Measurements from ENCODE around the gene PPP2R5C.
A peak's percentile ranks its signal among the peaks of the same experiment; 100 is the strongest.

DNA sequence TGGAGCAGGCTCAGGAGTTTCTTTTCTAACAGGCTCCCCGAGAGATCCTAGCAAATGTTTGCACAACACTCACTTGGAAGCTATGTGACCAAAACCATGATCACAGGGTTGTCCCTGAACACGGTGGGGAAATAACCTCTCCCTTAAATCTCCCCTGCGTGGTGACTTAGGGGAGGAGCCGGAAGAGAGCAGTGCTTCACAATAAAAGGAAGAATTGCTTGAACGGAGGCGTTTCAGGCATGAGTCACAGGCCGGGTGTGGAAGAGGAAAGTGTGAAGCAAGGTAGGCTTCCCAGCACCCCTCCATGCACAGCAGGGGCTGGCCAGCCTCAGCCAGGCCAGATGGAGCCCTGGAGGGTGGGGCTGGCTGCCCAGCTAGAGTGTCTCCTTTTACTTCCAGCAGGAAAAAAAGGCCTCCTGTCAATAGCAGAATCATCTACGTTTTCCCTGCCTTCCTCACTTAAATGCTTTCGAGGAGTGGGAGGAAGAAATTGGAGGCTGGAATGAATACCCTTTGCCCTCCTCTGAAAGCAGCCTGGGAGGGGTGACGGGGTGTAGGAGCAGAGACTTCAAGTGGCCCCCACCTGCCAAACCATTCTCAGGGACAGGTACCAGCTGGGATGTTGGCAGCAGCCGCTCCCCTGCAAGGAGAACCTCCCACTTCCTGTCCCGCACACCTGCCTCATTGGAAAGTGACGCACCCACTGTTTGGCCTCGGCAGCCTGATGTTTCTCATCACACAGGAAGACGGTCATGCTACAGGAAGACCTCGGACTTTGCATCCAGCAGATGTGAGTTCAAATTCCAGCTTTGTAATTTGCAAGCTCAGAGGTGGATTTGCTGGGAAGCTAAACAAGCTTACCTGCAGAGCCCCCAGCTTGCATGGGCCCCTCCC is 30.1 kb upstream of the PPP2R5C start:
- TF ChIP-seq, protein P1, sequence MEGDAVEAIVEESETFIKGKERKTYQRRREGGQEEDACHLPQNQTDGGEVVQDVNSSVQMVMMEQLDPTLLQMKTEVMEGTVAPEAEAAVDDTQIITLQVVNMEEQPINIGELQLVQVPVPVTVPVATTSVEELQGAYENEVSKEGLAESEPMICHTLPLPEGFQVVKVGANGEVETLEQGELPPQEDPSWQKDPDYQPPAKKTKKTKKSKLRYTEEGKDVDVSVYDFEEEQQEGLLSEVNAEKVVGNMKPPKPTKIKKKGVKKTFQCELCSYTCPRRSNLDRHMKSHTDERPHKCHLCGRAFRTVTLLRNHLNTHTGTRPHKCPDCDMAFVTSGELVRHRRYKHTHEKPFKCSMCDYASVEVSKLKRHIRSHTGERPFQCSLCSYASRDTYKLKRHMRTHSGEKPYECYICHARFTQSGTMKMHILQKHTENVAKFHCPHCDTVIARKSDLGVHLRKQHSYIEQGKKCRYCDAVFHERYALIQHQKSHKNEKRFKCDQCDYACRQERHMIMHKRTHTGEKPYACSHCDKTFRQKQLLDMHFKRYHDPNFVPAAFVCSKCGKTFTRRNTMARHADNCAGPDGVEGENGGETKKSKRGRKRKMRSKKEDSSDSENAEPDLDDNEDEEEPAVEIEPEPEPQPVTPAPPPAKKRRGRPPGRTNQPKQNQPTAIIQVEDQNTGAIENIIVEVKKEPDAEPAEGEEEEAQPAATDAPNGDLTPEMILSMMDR (conservative IDR thresholded peaks at IDR 0.05 in 1 of 2, IDR thresholded peaks at IDR 0.05 in 1 of 2; ENCODE audit: extremely low read depth in 1 of 2, insufficient read depth in 1 of 2, low read depth in 1 of 2, low read length in 2 of 2) = peak in 1 of 2 donors; percentile 6
- no peak for TF ChIP-seq EZH2 (IDR thresholded peaks at IDR 0.05; ENCODE audit: borderline replicate concordance, low read length)
